Measurements from ENCODE around the gene RHBDF1. TPM values are rescaled to one million over a fixed set of nuclear protein-coding genes. Genes with fewer than 3 reads are reported as not detected.

The RHBDF1 gene
- total RNA-seq, 1 donor = 66.8 TPM

DNA sequence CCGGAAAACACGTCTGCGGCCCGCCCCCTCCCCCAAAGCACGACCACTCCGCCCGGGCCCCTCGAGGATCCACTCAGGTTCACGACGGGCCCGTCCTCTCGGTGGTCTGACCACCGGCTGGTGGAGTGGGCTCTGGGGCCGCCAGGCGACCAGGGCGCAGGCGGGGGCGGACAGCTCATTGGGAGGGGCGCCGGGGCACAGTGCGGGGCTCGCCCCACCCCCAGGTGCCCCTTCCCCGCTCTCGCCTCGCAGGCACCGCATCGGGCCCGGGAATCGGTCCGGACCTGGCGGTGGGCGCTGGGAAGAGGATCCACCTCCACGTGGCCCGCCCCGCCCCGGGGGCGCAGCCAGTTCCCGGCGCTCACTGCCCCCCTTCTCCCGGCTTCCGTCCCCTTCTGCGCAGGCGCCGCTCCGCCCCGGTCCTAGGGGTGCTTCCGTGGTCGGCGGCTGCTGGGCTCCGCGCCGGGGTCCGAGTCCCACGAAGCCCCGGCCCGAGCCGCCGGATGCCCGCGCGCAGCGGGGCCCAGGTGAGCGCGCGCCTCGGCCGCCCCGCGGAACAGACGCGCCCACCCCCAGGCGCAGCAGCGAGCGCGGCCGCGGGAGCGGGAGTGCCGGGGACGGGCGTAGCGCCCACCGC is 5.5 kb upstream of the RHBDF1 start, which contains the start of gene MPG:
TSS of gene MPG (plus strand) at position 419 of the 637 bp plus-strand sequence. CDS start at position 504, 85 bp downstream.
- TF ChIP-seq, protein P1, sequence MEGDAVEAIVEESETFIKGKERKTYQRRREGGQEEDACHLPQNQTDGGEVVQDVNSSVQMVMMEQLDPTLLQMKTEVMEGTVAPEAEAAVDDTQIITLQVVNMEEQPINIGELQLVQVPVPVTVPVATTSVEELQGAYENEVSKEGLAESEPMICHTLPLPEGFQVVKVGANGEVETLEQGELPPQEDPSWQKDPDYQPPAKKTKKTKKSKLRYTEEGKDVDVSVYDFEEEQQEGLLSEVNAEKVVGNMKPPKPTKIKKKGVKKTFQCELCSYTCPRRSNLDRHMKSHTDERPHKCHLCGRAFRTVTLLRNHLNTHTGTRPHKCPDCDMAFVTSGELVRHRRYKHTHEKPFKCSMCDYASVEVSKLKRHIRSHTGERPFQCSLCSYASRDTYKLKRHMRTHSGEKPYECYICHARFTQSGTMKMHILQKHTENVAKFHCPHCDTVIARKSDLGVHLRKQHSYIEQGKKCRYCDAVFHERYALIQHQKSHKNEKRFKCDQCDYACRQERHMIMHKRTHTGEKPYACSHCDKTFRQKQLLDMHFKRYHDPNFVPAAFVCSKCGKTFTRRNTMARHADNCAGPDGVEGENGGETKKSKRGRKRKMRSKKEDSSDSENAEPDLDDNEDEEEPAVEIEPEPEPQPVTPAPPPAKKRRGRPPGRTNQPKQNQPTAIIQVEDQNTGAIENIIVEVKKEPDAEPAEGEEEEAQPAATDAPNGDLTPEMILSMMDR (IDR thresholded peaks at IDR 0.05; ENCODE audit: insufficient read depth, low read length) = no peak
- H3K4me3 ChIP-seq (ENCODE audit: low read depth, low read length) = peak within 1 kb of the TSS; percentile 80
- peak; percentile 78 for DNase-seq (ENCODE audit: low read depth)

- DNase-seq (ENCODE audit: low read depth) = peak; percentile 78
- H3K4me3 ChIP-seq (ENCODE audit: low read depth, low read length) = peak overlapping the region; percentile 80
- TF ChIP-seq, protein P1 (IDR thresholded peaks at IDR 0.05; ENCODE audit: insufficient read depth, low read length) = no peak
Measured at GRCh38 chr16:77273-77806, 4.9 kb upstream of the RHBDF1 start.

DNA sequence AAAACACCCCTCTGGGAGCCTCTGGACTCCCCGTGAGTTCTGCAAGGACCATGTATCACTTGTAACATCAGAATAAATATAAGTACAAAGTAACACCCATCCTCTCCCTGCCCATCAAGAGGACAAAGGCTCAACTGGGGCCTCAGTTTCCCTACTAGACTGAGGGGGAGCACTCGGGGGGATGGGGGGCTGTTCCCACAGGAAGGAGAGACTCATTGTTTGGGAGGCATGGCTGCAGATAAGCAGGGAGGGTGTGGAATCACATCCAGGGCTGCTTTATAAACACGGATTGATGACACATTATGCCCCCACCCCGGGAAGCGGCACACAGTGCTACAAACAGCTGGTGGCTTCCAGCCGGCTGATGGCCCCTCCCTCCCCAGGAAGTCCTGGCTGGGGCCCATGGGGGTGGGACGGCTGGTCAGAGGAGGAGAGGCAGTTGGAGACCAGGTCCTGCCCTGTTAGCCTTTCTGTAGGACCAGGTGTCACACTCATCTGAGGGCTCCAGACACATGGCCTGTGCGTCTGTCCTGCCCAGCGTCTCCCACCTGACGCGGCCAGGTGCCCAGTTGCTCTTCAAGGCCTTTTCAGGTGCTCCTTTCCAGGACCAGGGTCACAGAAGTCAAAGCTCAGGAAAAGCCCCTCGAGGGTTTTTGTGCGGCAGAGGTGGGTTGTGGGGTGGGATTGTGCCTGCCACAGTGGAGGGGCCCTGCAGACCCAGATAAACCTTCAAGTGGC is 4.3 kb upstream of the RHBDF1 start:
- TF ChIP-seq, protein P1 (IDR thresholded peaks at IDR 0.05; ENCODE audit: insufficient read depth, low read length) = no peak
- H3K4me3 ChIP-seq (ENCODE audit: low read depth, low read length) = peak overlapping the region; percentile 80
- DNase-seq (ENCODE audit: low read depth) = peak; percentile 94

GRCh38 chr16:75580-76501 is 3.4 kb upstream of the RHBDF1 start:
- DNase-seq (ENCODE audit: low read depth) = peak; percentile 91
- TF ChIP-seq, protein P1 (IDR thresholded peaks at IDR 0.05; ENCODE audit: insufficient read depth, low read length) = peak; percentile 59
- H3K4me3 ChIP-seq (ENCODE audit: low read depth, low read length) = peak overlapping the region; percentile 39

GRCh38 chr16:74747-75334 is 2.4 kb upstream of the RHBDF1 start:
- no peak overlapping the region for H3K4me3 ChIP-seq (ENCODE audit: low read depth, low read length)
- no peak for DNase-seq (ENCODE audit: low read depth)
- TF ChIP-seq, protein P1 (IDR thresholded peaks at IDR 0.05; ENCODE audit: insufficient read depth, low read length) = no peak

Data from fibroblast of the aortic adventitia (primary cell).